ENCODE results near the gene KCNQ5.

Gene KCNQ5

GRCh38 chr6:72650081-72650745 is 28.3 kb downstream of the KCNQ5 start:
- DNase-seq = no peak
- TF ChIP-seq CTCF (IDR thresholded peaks at IDR 0.05) = no peak
- peaks cover 6% of the 10 kb centered on the region for H3K27me3 Mint-ChIP-seq (ENCODE audit: low read depth, poor library complexity)
- H3K36me3 Mint-ChIP-seq (ENCODE audit: low read depth) = no peaks in the 10 kb centered on the region
- H3K27ac Mint-ChIP-seq = no peak overlapping the region
- H3K4me1 Mint-ChIP-seq = peaks cover 12% of the 10 kb centered on the region
- no peak overlapping the region for H3K4me3 Mint-ChIP-seq
- H3K9me3 Mint-ChIP-seq = no peaks in the 10 kb centered on the region

- no peak for TF ChIP-seq CTCF (IDR thresholded peaks at IDR 0.05)
- no peak overlapping the region for H3K27ac Mint-ChIP-seq
- no peaks in the 10 kb centered on the region for H3K9me3 Mint-ChIP-seq
- peaks cover 6% of the 10 kb centered on the region for H3K27me3 Mint-ChIP-seq (ENCODE audit: low read depth, poor library complexity)
- H3K4me1 Mint-ChIP-seq = peaks cover 12% of the 10 kb centered on the region
- no peak overlapping the region for H3K4me3 Mint-ChIP-seq
- no peak for DNase-seq
- H3K36me3 Mint-ChIP-seq (ENCODE audit: low read depth) = no peaks in the 10 kb centered on the region
Observed at GRCh38 chr6:72651174-72651573, 29.3 kb downstream of the KCNQ5 start.

GRCh38 chr6:72651967-72652956 is 30.4 kb downstream of the KCNQ5 start:
- Mint-ChIP-seq H3K9me3 (no peaks in the 10 kb centered on the region), H3K4me3 (no peak overlapping the region), H3K27me3 (ENCODE audit: low read depth, poor library complexity) (peaks cover 6% of the 10 kb centered on the region), H3K4me1 (peaks cover 12% of the 10 kb centered on the region), H3K27ac (no peak overlapping the region), H3K36me3 (ENCODE audit: low read depth) (no peaks in the 10 kb centered on the region)
- TF ChIP-seq CTCF (IDR thresholded peaks at IDR 0.05) = no peak
- DNase-seq = no peak

- no peak overlapping the region for H3K27ac Mint-ChIP-seq
- H3K4me1 Mint-ChIP-seq = peaks cover 12% of the 10 kb centered on the region
- no peak for DNase-seq
- no peak overlapping the region for H3K4me3 Mint-ChIP-seq
- H3K9me3 Mint-ChIP-seq = no peaks in the 10 kb centered on the region
- H3K36me3 Mint-ChIP-seq (ENCODE audit: low read depth) = no peaks in the 10 kb centered on the region
- H3K27me3 Mint-ChIP-seq (ENCODE audit: low read depth, poor library complexity) = peaks cover 6% of the 10 kb centered on the region
- no peak for TF ChIP-seq CTCF (IDR thresholded peaks at IDR 0.05)
Observed at GRCh38 chr6:72653026-72653425, 31.2 kb downstream of the KCNQ5 start.

- Mint-ChIP-seq H3K27ac (no peak overlapping the region), H3K4me3 (no peak overlapping the region), H3K36me3 (ENCODE audit: low read depth) (no peaks in the 10 kb centered on the region), H3K27me3 (ENCODE audit: low read depth, poor library complexity) (peaks cover 8% of the 10 kb centered on the region), H3K9me3 (no peaks in the 10 kb centered on the region), H3K4me1 (peaks cover 12% of the 10 kb centered on the region)
- DNase-seq = no peak
- TF ChIP-seq CTCF (IDR thresholded peaks at IDR 0.05) = no peak
Observed at GRCh38 chr6:72654071-72654621, 32.3 kb downstream of the KCNQ5 start.
